Stimulated activated effector memory CD8-positive, alpha-beta T cell treated with anti-CD3 and anti-CD28 coated beads, Interleukin-12 subunit alpha, Interleukin-12 subunit beta, amount 100 ng/mL, for 72 hours (primary cell): Measurements from ENCODE around the gene RNASE12.

ENCODE experiments used
- ATAC-seq: fragments of 150-1000 bp; cut with Tn5 transposase; 2 replicates; pipeline ENCODE4 v1.10.0; 2021
- DNase-seq, 2 donors: peaks; one replicate each; pipeline ENCODE4 v3.0.0; 2021 to 2022; ENCODE audit warnings: low spot score in 2 of 2
- H3K27ac Mint-ChIP-seq: one replicate; pipeline ENCODE4 v1.8.0; 2022; ENCODE audit warnings: mild to moderate bottlenecking, mixed read lengths
- H3K36me3 Mint-ChIP-seq: one replicate; pipeline ENCODE4 v1.8.0; 2022; ENCODE audit warnings: mild to moderate bottlenecking, mixed read lengths
- H3K4me1 Mint-ChIP-seq: one replicate; pipeline ENCODE4 v1.8.0; 2022; ENCODE audit warnings: mixed read lengths
- H3K4me3 Mint-ChIP-seq: one replicate; pipeline ENCODE4 v1.8.0; 2022; ENCODE audit warnings: mild to moderate bottlenecking, mixed read lengths
- H3K9me3 Mint-ChIP-seq: one replicate; pipeline ENCODE4 v1.8.0; 2022; ENCODE audit warnings: mixed read lengths

The RNASE12 gene, protein sequence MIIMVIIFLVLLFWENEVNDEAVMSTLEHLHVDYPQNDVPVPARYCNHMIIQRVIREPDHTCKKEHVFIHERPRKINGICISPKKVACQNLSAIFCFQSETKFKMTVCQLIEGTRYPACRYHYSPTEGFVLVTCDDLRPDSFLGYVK

DNA sequence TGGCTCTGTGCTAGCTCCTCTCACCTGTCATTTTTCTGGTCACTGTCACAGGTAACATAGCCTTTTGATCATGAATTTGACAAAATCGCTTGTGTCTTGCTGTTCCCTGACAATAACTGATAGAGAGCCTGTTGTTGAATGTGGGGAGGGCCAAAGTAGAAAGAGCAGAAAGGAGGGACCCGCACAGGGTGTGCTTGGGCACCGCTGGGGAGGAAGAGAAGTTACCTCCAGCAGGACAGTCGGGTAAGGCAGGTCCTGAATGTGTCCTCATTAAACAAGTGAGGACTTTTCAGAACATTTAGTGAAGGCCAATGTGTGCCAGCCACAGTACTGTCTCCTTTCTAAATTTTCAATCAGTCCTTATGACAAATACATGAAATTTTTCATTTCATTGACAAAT lies at the start of gene RNASE12:
TSS of gene RNASE12 (minus strand) at position 142 of the 400 bp plus-strand sequence. CDS start 653 bp downstream, outside the sequence.
- H3K4me1 Mint-ChIP-seq, result no peaks in the 10 kb centered on the region
- no peaks in the 10 kb centered on the region for H3K9me3 Mint-ChIP-seq
- DNase-seq, result no peak

DNA sequence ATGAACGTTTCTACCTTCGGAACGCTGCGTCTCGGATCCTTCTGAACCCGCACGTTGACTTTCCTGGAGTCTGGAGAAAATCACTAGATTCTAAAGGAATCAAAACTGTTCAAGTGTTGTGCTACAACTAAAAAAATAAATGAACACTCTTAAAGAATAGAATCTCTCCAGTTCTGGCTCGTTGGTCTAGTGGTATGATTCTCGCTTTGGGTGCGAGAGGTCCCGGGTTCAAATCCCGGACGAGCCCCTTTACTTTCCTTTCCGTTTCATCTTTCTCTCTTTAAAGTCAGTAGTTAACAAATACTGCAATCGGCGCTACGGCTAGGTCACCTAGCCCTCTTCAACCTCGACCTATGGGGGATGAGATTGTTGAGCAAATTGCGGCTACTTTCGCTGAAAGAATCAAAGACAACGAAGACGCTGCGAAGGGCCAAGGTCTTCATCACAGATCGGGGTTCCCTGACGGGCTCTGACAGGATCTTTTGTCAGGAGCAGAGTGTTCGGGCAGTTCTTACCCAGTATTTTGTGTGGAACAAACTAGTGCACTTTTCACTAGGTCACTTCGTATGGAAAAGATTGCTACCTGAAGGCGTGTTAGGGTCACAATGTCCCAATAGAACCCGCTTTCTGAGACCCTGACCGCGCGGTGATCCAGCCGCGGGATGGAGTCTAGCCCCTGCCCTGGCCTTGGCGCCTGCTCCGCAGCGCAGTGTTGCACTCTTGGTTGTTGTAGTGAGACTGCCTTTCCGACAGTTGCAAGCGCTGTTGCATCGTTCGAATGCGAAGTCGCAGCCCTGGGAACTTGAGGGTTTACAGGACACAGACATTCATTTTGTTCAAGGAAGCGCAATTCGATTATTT lies 41.9 kb upstream of the RNASE12 start:
- peak; percentile 86 for ATAC-seq
- peaks cover 37% of the 10 kb centered on the region for H3K36me3 Mint-ChIP-seq
- H3K27ac Mint-ChIP-seq, result peak overlapping the region; percentile 97
- peak overlapping the region; percentile 75 for H3K4me3 Mint-ChIP-seq
- H3K9me3 Mint-ChIP-seq, result no peaks in the 10 kb centered on the region
- H3K4me1 Mint-ChIP-seq, result peaks cover 52% of the 10 kb centered on the region
- DNase-seq, result peak; percentile 45 to 84

More for the DNA sequence above, at the start of gene RNASE12:
- Mint-ChIP-seq H3K27ac (no peak within 1 kb of the TSS), H3K4me3 (no peak within 1 kb of the TSS), H3K36me3 (no peaks in the 10 kb centered on the region)
- no peak for ATAC-seq

DNA sequence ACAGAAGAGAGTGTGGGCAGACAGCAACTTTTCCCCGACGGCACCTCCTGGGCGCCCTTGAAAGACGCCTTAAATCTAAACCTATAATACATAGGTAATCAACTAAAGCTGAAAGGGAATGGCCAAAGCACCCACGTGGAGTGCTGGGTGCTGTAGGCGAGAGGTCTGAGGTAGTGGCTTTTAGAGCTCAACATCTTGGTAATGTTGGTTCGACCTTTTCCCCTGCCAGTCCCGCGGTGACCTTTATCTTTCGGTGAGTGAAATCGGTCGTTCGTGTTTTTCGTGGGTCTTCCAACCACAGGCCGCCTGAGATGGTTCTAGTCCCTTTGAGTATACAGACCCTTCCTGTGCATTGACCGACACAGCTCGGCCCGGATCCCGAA lies 41.3 kb upstream of the RNASE12 start:
- Mint-ChIP-seq H3K27ac (peak overlapping the region; percentile 97), H3K4me3 (peak overlapping the region; percentile 75), H3K36me3 (peaks cover 37% of the 10 kb centered on the region), H3K9me3 (no peaks in the 10 kb centered on the region), H3K4me1 (peaks cover 58% of the 10 kb centered on the region)
- ATAC-seq, result peak; percentile 52
- peak in 1 of 2 donors; percentile 77 for DNase-seq

DNA sequence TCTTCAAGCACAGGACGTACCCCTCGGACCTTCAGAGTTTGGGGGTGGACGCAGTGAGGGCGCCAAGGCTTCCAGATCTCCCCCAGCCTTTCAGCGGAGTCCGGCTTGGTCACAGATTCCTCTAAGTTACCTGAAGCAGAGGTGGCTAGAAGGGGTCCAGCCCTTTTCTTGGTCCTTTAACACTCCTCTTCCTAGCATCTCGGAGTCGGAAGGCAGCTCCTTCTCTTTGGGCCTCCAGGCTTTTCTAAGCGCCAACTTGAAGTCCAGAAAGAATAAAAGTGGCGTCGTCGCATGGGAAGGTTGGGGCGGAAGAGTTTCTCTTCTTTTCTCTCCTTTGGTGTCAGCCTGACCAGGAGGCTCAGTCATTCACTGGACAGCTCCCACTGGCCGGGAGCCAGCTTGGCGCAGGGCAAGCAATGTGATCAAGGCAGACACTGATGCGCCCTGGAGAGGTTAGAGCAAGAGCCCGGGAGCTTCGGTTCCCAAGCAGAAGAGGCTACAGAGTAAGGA lies 40.8 kb upstream of the RNASE12 start:
- Mint-ChIP-seq H3K4me3 (peak overlapping the region; percentile 75), H3K4me1 (peaks cover 63% of the 10 kb centered on the region), H3K36me3 (peaks cover 37% of the 10 kb centered on the region), H3K27ac (peak overlapping the region; percentile 97), H3K9me3 (no peaks in the 10 kb centered on the region)
- DNase-seq, result no peak
- ATAC-seq, result peak; percentile 3

DNA sequence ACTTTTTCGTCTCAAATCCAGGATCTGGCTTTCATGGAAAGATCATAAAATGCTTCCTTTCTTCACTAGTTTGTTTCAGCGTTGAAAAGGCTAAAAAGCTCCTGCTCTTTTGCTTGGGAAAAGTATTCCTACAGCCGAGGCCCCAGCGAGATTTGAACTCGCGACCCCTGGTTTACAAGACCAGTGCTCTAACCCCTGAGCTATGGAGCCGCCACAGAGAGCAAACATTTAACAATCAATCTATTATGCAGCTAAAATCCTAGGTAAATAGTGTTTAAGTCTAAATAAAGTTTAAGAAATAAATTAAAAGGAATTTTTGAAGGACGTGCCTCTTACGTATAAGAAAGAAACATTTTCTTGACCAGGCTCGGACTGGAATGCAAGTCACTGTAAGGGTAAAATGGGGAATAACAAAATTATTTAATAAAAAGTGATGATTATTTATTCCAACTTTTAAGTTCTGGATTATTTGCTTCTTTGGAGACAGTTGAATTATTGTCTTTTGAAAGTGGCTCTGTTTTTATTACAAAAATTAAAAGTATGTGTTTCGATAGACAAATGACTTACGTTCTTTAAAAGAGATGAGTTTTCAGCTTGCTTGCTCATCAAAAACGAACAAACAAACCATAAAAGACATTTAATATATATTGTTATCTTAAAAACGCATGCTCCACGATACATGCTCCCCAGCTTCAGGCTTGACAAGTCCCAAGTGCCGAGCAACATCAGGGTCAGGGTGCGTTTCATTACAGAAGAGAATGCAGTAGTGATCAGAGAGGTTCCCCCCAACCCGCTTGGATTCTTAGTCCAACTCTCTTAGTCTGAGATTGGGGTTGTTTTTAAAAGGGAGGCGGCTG lies 40.1 kb upstream of the RNASE12 start:
- peak overlapping the region; percentile 95 for H3K27ac Mint-ChIP-seq
- peaks cover 37% of the 10 kb centered on the region for H3K36me3 Mint-ChIP-seq
- no peaks in the 10 kb centered on the region for H3K9me3 Mint-ChIP-seq
- DNase-seq (peak in 1 of 2 donors; percentile 83), ATAC-seq (no peak)
- peaks cover 70% of the 10 kb centered on the region for H3K4me1 Mint-ChIP-seq
- peak overlapping the region; percentile 75 for H3K4me3 Mint-ChIP-seq

- H3K36me3 Mint-ChIP-seq, result peaks cover 44% of the 10 kb centered on the region
- DNase-seq (peak in 1 of 2 donors; percentile 75), ATAC-seq (peak; percentile 27)
- no peaks in the 10 kb centered on the region for H3K9me3 Mint-ChIP-seq
- H3K4me1 Mint-ChIP-seq, result peaks cover 78% of the 10 kb centered on the region
- H3K4me3 Mint-ChIP-seq, result peak overlapping the region; percentile 75
- H3K27ac Mint-ChIP-seq, result peak overlapping the region; percentile 95
These were observed 39.3 kb upstream of the RNASE12 start for GRCh38 chr14:20630340-20631022.

DNA sequence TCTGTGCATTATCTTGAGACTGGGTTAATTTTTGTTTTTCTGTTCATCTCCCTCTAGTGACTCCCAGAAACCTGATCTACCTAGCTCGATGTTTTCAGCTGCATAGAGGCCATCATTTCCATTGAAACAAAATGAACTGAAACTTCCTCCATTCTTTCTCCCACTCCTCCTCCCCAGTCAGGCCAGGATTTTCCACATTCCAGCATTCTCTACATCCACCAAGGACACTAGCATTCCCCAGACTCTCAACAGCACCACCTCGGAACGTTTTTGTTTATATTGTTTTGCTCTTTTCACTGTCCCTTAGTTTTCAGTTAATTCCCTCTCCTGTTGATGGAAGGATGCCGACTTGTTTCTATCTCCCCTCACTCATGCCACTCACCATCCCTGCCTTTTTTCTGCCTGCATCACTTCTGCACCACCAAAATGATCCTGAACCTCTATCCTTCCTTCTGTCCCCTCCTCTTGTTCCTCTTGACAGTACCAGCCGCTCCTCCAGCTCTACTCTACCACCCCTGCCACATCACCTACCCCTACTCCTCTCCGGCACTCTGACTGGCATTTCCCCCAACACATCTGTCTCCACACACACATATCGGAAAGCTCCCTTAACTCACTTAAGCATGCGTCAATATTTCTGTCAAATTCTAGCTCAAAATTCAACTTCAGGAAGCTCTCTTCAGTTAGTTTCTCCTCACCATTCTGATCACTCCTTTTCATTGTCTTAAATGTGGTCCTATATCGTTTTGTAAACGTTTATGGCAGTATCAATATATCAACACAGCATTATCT lies 37.1 kb upstream of the RNASE12 start:
- Mint-ChIP-seq H3K4me1 (peaks cover 87% of the 10 kb centered on the region), H3K27ac (no peak overlapping the region), H3K9me3 (no peaks in the 10 kb centered on the region), H3K36me3 (peaks cover 53% of the 10 kb centered on the region), H3K4me3 (peak overlapping the region; percentile 4)
- DNase-seq (no peak), ATAC-seq (no peak)

GRCh38 chr14:20627346-20628027 lies 36.3 kb upstream of the RNASE12 start:
- peak overlapping the region; percentile 59 for H3K4me3 Mint-ChIP-seq
- peak overlapping the region; percentile 40 for H3K27ac Mint-ChIP-seq
- ATAC-seq (peak; percentile 61), DNase-seq (no peak)
- peaks cover 87% of the 10 kb centered on the region for H3K4me1 Mint-ChIP-seq
- H3K36me3 Mint-ChIP-seq, result peaks cover 45% of the 10 kb centered on the region
- no peaks in the 10 kb centered on the region for H3K9me3 Mint-ChIP-seq

- ATAC-seq (peak; percentile 33), DNase-seq (no peak)
- peak overlapping the region; percentile 59 for H3K4me3 Mint-ChIP-seq
- peaks cover 35% of the 10 kb centered on the region for H3K36me3 Mint-ChIP-seq
- H3K27ac Mint-ChIP-seq, result peak overlapping the region; percentile 40
- no peaks in the 10 kb centered on the region for H3K9me3 Mint-ChIP-seq
- H3K4me1 Mint-ChIP-seq, result peaks cover 82% of the 10 kb centered on the region
These were observed 35.1 kb upstream of the RNASE12 start for GRCh38 chr14:20626274-20626673.

GRCh38 chr14:20624495-20625070 lies 33.4 kb upstream of the RNASE12 start:
- Mint-ChIP-seq H3K4me1 (peaks cover 70% of the 10 kb centered on the region), H3K4me3 (peak overlapping the region; percentile 59), H3K36me3 (peaks cover 22% of the 10 kb centered on the region), H3K9me3 (no peaks in the 10 kb centered on the region), H3K27ac (peak overlapping the region; percentile 98)
- no peak for DNase-seq
- peak; percentile 61 for ATAC-seq

DNA sequence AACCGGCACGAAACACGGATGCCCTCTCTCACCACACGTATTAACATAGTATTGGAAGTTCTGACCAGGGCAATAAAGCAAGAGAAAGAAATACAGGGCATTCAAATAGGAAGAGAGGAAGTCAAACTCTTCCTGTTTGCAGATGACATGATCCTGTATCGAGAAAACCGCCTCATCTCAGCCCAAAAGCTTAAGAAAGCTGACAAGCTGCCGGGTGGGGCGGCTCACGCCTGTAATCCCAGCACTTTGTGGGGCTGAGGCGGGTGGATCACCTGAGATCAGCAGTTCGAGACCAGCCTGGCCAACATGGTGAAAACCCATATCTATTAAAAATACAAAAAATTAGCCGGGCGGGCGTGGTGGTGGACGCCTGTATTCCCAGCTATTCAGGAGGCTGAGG lies 32.6 kb upstream of the RNASE12 start:
- Mint-ChIP-seq H3K27ac (peak overlapping the region; percentile 98), H3K4me1 (peaks cover 66% of the 10 kb centered on the region), H3K9me3 (no peaks in the 10 kb centered on the region), H3K36me3 (peaks cover 22% of the 10 kb centered on the region), H3K4me3 (peak overlapping the region; percentile 59)
- DNase-seq (no peak), ATAC-seq (no peak)

GRCh38 chr14:20622816-20623291 lies 31.7 kb upstream of the RNASE12 start:
- ATAC-seq, result peak; percentile 35
- peak overlapping the region; percentile 14 for H3K27ac Mint-ChIP-seq
- no peaks in the 10 kb centered on the region for H3K9me3 Mint-ChIP-seq
- peaks cover 22% of the 10 kb centered on the region for H3K36me3 Mint-ChIP-seq
- no peak for DNase-seq
- peaks cover 60% of the 10 kb centered on the region for H3K4me1 Mint-ChIP-seq
- peak overlapping the region; percentile 59 for H3K4me3 Mint-ChIP-seq

DNA sequence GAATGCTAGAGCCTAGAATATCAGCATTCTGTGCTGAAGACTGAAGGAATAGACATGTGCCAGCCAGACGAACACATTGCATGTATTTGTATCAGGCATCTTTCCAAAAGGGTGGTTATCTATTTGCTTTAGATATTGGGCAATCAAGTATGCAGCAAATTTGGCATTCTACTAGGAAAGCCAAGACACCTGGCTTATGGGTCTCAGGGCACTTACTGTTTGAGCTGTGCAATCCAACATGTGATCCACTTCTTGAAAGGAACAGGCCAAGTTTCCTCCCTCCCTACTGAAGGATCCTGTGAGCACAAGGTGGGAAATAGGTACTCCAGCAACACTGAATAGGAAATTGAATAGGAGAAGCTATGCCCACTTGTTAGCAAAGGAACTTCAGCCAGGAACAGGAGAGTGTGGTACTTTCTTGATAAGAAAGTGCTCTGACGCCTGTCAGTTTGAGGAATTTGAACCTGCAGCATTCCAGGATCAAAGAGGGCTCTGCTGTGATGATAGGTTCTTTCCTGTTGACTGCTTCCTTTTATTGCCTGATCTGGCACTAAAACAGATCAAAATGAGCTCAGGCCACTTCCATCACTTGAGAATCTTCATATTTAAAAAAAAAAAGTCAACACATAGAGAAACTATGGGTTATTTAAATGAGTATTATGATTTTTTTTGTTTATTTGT lies 29.8 kb upstream of the RNASE12 start:
- H3K36me3 Mint-ChIP-seq, result peaks cover 21% of the 10 kb centered on the region
- H3K4me1 Mint-ChIP-seq, result peaks cover 43% of the 10 kb centered on the region
- ATAC-seq (no peak), DNase-seq (no peak)
- H3K27ac Mint-ChIP-seq, result no peak overlapping the region
- no peaks in the 10 kb centered on the region for H3K9me3 Mint-ChIP-seq
- no peak overlapping the region for H3K4me3 Mint-ChIP-seq
